HepG2 (cell line): Measurements from ENCODE around the gene CMTM8. TPM values are rescaled to one million over a fixed set of nuclear protein-coding genes. Genes with fewer than 3 reads are reported as not detected.

Source experiments
- ATAC-seq: fragments of 200-7000 bp; cut with Tn5 transposase; 3 replicates; pipeline ENCODE4 v1.9.1; 2020; ENCODE audit warnings: mild to moderate bottlenecking, moderate library complexity
- BruUV-seq: library from RNA; stranded (reverse); fragments of 400-500 nt; replicated peaks from 2 replicates; lab custom pipeline; 2021; lab: Mats Ljungman, UMichigan
- CTCF ChIA-PET: fragments of 300-600 bp; formaldehyde crosslinking; extraction: SDS; loops from one replicate; lab custom pipeline; 2021; ENCODE audit warnings: low total read pairs, inconsistent platforms, low intra/inter-chr PET ratio; lab: Yijun Ruan, JAX
- POLR2A ChIA-PET: fragments of 350-600 bp; sonication (Branson Sonifier 250); formaldehyde crosslinking; loops from one replicate; lab custom pipeline; 2020; ENCODE audit warnings: antibody characterized with exemption, inconsistent platforms; lab: Yijun Ruan, JAX
- DNase-seq: peaks from one replicate; pipeline ENCODE4 v3.0.0-alpha.2; 2015; ENCODE audit warnings: low spot score
- FAIRE-seq: peaks from 3 replicates; lab custom pipeline; 2011; peaks lifted over from hg19 to GRCh38; lab: Jason Lieb, UNC
- H2AFZ ChIP-seq: one replicate; pipeline ENCODE4 v1.6.1; 2011; ENCODE audit warnings: low read length, inconsistent platforms
- H3K27ac ChIP-seq: fragments of 300-600 bp; 3 replicates; pipeline ENCODE4 v1.8.0; 2011; ENCODE audit warnings: mixed run types, mild to moderate bottlenecking, mixed read lengths, low read length, inconsistent platforms; ENCODE audit not compliant: insufficient read depth; ENCODE audit errors: extremely low read length
- H3K27me3 ChIP-seq, 2 experiments: fragments of 200-600 bp in 1 of 2; 2 replicates in 1 of 2; 3 replicates in 1 of 2; pipeline versions ENCODE4 v1.6.0 to v1.8.0; 2011; ENCODE audit warnings: low read length in 2 of 2, mild to moderate bottlenecking in 2 of 2, moderate library complexity in 2 of 2, inconsistent platforms in 1 of 2; ENCODE audit not compliant: insufficient read depth in 2 of 2, control insufficient read depth in 1 of 2
- H3K36me3 ChIP-seq, 2 experiments: fragments of 200-600 bp in 1 of 2; replicated peaks in 1 of 2; 2 replicates in 1 of 2; 3 replicates in 1 of 2; pipeline versions ENCODE4 v1.5.1 to v1.8.0; 2011; ENCODE audit warnings: low read length in 2 of 2, inconsistent platforms in 1 of 2; ENCODE audit not compliant: insufficient read depth in 2 of 2, control insufficient read depth in 1 of 2
- H3K4me1 ChIP-seq: 2 replicates; pipeline ENCODE4 v1.5.1; 2012; ENCODE audit warnings: low read length, inconsistent platforms; ENCODE audit not compliant: insufficient read depth
- H3K4me2 ChIP-seq: 2 replicates; pipeline ENCODE4 v1.6.0; 2011; ENCODE audit warnings: low read depth, low read length, inconsistent platforms
- H3K4me3 ChIP-seq, 3 experiments: fragments of 200-600 bp in 1 of 3; sonication (generic), shearing (Covaris generic) in 1 of 3; replicated peaks in 1 of 3; 2 replicates each; pipeline ENCODE4 v1.5.1; 2011 to 2016; ENCODE audit warnings: low read length in 3 of 3, inconsistent platforms in 2 of 3, low read depth in 2 of 3, mild to moderate bottlenecking in 2 of 3, control low read depth in 1 of 3, mixed read lengths in 1 of 3; ENCODE audit not compliant: insufficient read depth in 1 of 3
- H3K79me2 ChIP-seq: one replicate; pipeline ENCODE4 v1.6.1; 2011; ENCODE audit warnings: low read length, inconsistent platforms; ENCODE audit not compliant: insufficient read depth
- H3K9ac ChIP-seq: 2 replicates; pipeline ENCODE4 v1.6.0; 2011; ENCODE audit warnings: mild to moderate bottlenecking, low read depth, low read length, inconsistent platforms; ENCODE audit not compliant: insufficient read depth
- H3K9me3 ChIP-seq: 2 replicates; pipeline ENCODE4 v1.5.1; 2012; ENCODE audit warnings: mild to moderate bottlenecking, low read length
- H4K20me1 ChIP-seq: 2 replicates; pipeline ENCODE4 v1.6.0; 2011; ENCODE audit warnings: inconsistent platforms, mild to moderate bottlenecking, low read length, moderate library complexity; ENCODE audit not compliant: insufficient read depth
- HNF4G ChIP-seq, 2 experiments: sonication (generic) in 1 of 2; formaldehyde crosslinking in 1 of 2; IDR thresholded peaks; 2 replicates each; pipeline versions ENCODE4 v1.4.0 to v1.6.1; 2011 to 2020; ENCODE audit warnings: borderline replicate concordance in 2 of 2, low read depth in 2 of 2, mild to moderate bottlenecking in 2 of 2, low read length in 1 of 2, missing genetic modification reagents in 1 of 2, moderate library complexity in 1 of 2
- PAXIP1 ChIP-seq: sonication (generic); formaldehyde crosslinking; conservative IDR thresholded peaks from 2 replicates; pipeline ENCODE4 v1.4.0; 2020; ENCODE audit warnings: mild to moderate bottlenecking, missing genetic modification reagents, moderate library complexity
- ZNF678 ChIP-seq: sonication (generic); formaldehyde crosslinking; IDR thresholded peaks from 2 replicates; pipeline ENCODE4 v1.4.0; 2020; ENCODE audit warnings: mild to moderate bottlenecking, missing genetic modification reagents
- WGBS: methylation state at CpG from one replicate; pipeline ENCODE4 v1.1.6; 2017; ENCODE audit warnings: low lambda C conversion rate; 5-methylcytosine and 5-hydroxymethylcytosine counted together
- in situ Hi-C: cut with HindIII; loops from 2 replicates; pipeline ENCODE4 v1.10.0; 2017; ENCODE audit warnings: low pct_unique_long_range_greater_than_20kb; ENCODE audit not compliant: extremely low pct_ligation_motif_present
- intact Hi-C: fragments of 100-400 bp; cut with micrococcal nuclease; formaldehyde crosslinking; loops from one replicate; pipeline ENCODE4 v1.10.0; 2022; ENCODE audit not compliant: unreplicated experiment
- polyA plus RNA-seq, 8 experiments: library from polyadenylated mRNA; depleted of rRNA in 3 of 8; stranded (reverse) in 7 of 8; unstranded in 1 of 8; fragments of >200 nt; fragmentation: Illumina TruSeq in 4 of 8; extraction: Trizol in 4 of 8; gene quantifications; 2 replicates each; pipeline versions ENCODE4 v1.2.1 to v1.2.3, GENCODE V29; 2011 to 2016; ENCODE audit warnings: low read depth in 4 of 8, missing spikeins in 1 of 8, mixed read lengths in 1 of 8; ENCODE audit not compliant: insufficient read depth in 1 of 8
- total RNA-seq, 5 experiments: library from RNA; depleted of rRNA; stranded (reverse); fragments of >200 nt; fragmentation: Illumina TruSeq; extraction: Trizol; gene quantifications; 2 replicates each; pipeline ENCODE4 v1.2.3, GENCODE V29; 2016; ENCODE audit warnings: low read depth in 1 of 5
- TF ChIP-seq, protein P1 (sequence below): sonication (generic); formaldehyde crosslinking; IDR thresholded peaks from 2 replicates; pipeline ENCODE4 v1.8.0; 2022; ENCODE audit warnings: low read depth, missing genetic modification reagents
- TF ChIP-seq, protein P2 (sequence below): IDR thresholded peaks from 2 replicates; pipeline ENCODE4 v1.6.1; 2016; ENCODE audit warnings: missing compliant biosample characterization, missing genetic modification reagents, borderline replicate concordance

Gene CMTM8
- total and polyA plus RNA-seq, 2 of the 13 experiments (the other 11 are each of a cell fraction or from before 2014, with no cell fraction given) = 8.9 to 15.8 TPM

DNA sequence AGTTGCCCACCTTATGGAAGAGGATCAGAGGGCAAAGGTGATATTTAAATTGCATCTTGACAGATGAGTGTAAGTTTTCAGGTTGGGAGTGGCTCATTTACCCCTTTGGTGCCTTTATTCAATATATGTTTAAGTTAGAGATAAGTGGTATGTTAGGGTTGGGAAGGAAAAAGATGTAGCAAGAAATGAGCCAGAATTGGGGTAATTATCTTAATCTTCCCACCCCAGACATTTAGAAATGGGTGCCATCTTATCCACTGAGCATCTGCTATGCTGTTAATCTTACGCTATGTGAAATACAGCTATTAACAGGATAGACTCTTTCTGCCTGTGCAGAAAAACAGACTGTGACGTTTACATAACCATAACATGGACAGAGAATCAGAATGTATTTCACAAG, 159.5 kb downstream of the CMTM8 start:
- BruUV-seq = no TSS peak
- Histone ChIP-seq H3K4me2 (no peak overlapping the region), H3K9ac (no peak overlapping the region), H2AFZ (no peak overlapping the region), H3K79me2 (peaks cover 53% of the 10 kb centered on the region), H3K9me3 (no peaks in the 10 kb centered on the region), H4K20me1 (peaks cover 3% of the 10 kb centered on the region; the same call in 1 of the 2 replicates), H3K27me3 (no peaks in the 10 kb centered on the region), H3K4me1 (peaks cover 43% of the 10 kb centered on the region), H3K4me3 (no peak overlapping the region), H3K27ac (no peak overlapping the region), H3K36me3 (0 out of 5 replicates have a peak, but pooled peaks cover 0 to 2% of the 10 kb centered on the region in 2 experiments)
- intact Hi-C loops (loop anchor here (10.0 kb wide), 2 partner anchors 103 to 107 kb away; partner anchors contain the start of gene CMTM6), in situ Hi-C loops (no loop called here)
- no peak for DNase-seq
- TF ChIP-seq PAXIP1 = no peak
- TF ChIP-seq, protein P1, sequence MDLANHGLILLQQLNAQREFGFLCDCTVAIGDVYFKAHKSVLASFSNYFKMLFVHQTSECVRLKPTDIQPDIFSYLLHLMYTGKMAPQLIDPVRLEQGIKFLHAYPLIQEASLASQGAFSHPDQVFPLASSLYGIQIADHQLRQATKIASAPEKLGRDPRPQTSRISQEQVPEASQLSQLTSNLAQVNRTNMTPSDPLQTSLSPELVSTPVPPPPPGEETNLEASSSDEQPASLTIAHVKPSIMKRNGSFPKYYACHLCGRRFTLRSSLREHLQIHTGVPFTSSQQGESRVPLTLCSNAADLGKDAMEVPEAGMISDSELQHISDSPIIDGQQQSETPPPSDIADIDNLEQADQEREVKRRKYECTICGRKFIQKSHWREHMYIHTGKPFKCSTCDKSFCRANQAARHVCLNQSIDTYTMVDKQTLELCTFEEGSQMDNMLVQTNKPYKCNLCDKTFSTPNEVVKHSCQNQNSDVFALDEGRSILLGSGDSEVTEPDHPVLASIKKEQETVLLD (CRISPR knock-in tag) = no peak
- TF ChIP-seq ZNF678 (CRISPR knock-in tag) = no peak
- TF ChIP-seq HNF4G (IDR thresholded peaks at IDR 0.05; ENCODE audit: borderline replicate concordance, low read depth, low read length) = no peak
- TF ChIP-seq HNF4G (CRISPR knock-in tag; IDR thresholded peaks at IDR 0.05; ENCODE audit: borderline replicate concordance, low read depth) = no peak
- TF ChIP-seq, protein P2, sequence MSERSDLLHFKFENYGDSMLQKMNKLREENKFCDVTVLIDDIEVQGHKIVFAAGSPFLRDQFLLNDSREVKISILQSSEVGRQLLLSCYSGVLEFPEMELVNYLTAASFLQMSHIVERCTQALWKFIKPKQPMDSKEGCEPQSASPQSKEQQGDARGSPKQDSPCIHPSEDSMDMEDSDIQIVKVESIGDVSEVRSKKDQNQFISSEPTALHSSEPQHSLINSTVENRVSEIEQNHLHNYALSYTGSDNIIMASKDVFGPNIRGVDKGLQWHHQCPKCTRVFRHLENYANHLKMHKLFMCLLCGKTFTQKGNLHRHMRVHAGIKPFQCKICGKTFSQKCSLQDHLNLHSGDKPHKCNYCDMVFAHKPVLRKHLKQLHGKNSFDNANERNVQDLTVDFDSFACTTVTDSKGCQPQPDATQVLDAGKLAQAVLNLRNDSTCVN (CRISPR knock-in tag) = no peak
- no peak for FAIRE-seq
- CTCF ChIA-PET = interaction anchor here (2.1 kb wide), 1 partner anchor 23 kb away, joined by 10 read pairs; no protein-coding TSS in a partner anchor
- no peak for ATAC-seq
- POLR2A ChIA-PET = no interaction called here
- WGBS = 98% methylated on average over 2 of the region's 2 CpGs
